HCT116 (cell line): ENCODE results near the gene SAMD14. TPM values are rescaled to one million over a fixed set of nuclear protein-coding genes. Genes with fewer than 3 reads are reported as not detected.

ENCODE experiments used
- ATAC-seq: fragments of 200-7000 bp; cut with Tn5 transposase; 2 replicates; pipeline ENCODE4 v1.9.1; 2020; ENCODE audit warnings: mild to moderate bottlenecking, moderate library complexity
- BruUV-seq: library from RNA; stranded (reverse); fragments of 400-500 nt; replicated peaks from 2 replicates; lab custom pipeline; 2021; lab: Mats Ljungman, UMichigan
- CTCF ChIA-PET: fragments of 300-600 bp; sonication (Branson Sonifier 250); formaldehyde crosslinking; loops from one replicate; lab custom pipeline; 2021; ENCODE audit warnings: antibody characterized with exemption; lab: Charles Lee
- POLR2A ChIA-PET: fragments of 300-600, 350-600 bp; sonication (Branson Sonifier 250); formaldehyde crosslinking; loops from one replicate; lab custom pipeline; 2021; ENCODE audit warnings: antibody characterized with exemption; lab: Charles Lee
- RAD21 ChIA-PET, 2 experiments: fragments of 300-600 bp; sonication (Branson Sonifier 250); formaldehyde crosslinking; loops; one replicate each; lab custom pipeline; 2023; ENCODE audit warnings: low total read pairs in 2 of 2; ENCODE audit not compliant: uncharacterized antibody in 2 of 2, unreplicated experiment in 2 of 2, low non-redundant PET in 1 of 2; lab: Charles Lee
- DNase-seq: peaks from one replicate; pipeline ENCODE4 v3.0.0-alpha.2; 2010; ENCODE audit warnings: low read depth, low spot score
- H2AFZ ChIP-seq: fragments of 200-600 bp; shearing (Covaris generic), sonication (generic); 2 replicates; pipeline ENCODE4 v1.6.1; 2017; ENCODE audit warnings: low read depth, mixed run types, mixed read lengths, antibody characterized with exemption, low read length; ENCODE audit not compliant: poor library complexity, severe bottlenecking
- H3K27ac ChIP-seq: 2 replicates; pipeline ENCODE4 v1.5.1; 2012; ENCODE audit warnings: low read depth, low read length
- H3K27me3 ChIP-seq: fragments of 200-600 bp; sonication (generic); 2 replicates; pipeline ENCODE4 v1.6.1; 2016; ENCODE audit warnings: mixed run types, low read length, mixed read lengths; ENCODE audit not compliant: insufficient read depth
- H3K36me3 ChIP-seq, 2 experiments: fragments of 200-500 bp in 1 of 2; fragments of 200-600 bp in 1 of 2; sonication (Bioruptor generic) in 1 of 2; sonication (generic) in 1 of 2; 2 replicates each; pipeline versions ENCODE4 v1.5.1 to v1.6.1; 2014 to 2016; ENCODE audit warnings: low read length in 2 of 2, inconsistent platforms in 1 of 2, mixed read lengths in 1 of 2, mixed run types in 1 of 2; ENCODE audit not compliant: insufficient read depth in 2 of 2, control insufficient read depth in 1 of 2
- H3K4me1 ChIP-seq, 2 experiments: fragments of 200-600 bp in 1 of 2; sonication (generic) in 1 of 2; 2 replicates each; pipeline versions ENCODE4 v1.5.1 to v1.6.1; 2012 to 2017; ENCODE audit warnings: low read length in 2 of 2, inconsistent platforms in 1 of 2, mild to moderate bottlenecking in 1 of 2, mixed read lengths in 1 of 2, mixed run types in 1 of 2, moderate library complexity in 1 of 2; ENCODE audit not compliant: insufficient read depth in 2 of 2, control insufficient read depth in 1 of 2
- H3K4me2 ChIP-seq: fragments of 200-600 bp; sonication (generic); 2 replicates; pipeline ENCODE4 v1.6.1; 2017; ENCODE audit warnings: mixed run types, low read length, mixed read lengths
- H3K4me3 ChIP-seq, 2 experiments: fragments of 200-600 bp in 1 of 2; sonication (generic) in 1 of 2; replicated peaks in 1 of 2; 2 replicates each; pipeline ENCODE4 v1.5.1; 2011 to 2016; ENCODE audit warnings: low read length in 2 of 2, control low read depth in 1 of 2, low read depth in 1 of 2, mild to moderate bottlenecking in 1 of 2, mixed read lengths in 1 of 2, mixed run types in 1 of 2
- H3K79me2 ChIP-seq: fragments of 200-600 bp; sonication (generic); 2 replicates; pipeline ENCODE4 v1.6.1; 2017; ENCODE audit warnings: mild to moderate bottlenecking, mixed run types, low read length, moderate library complexity, mixed read lengths; ENCODE audit not compliant: insufficient read depth
- H3K9ac ChIP-seq: fragments of 200-600 bp; sonication (generic); 2 replicates; pipeline ENCODE4 v1.6.1; 2016; ENCODE audit warnings: low read length, mixed read lengths
- H3K9me2 ChIP-seq: fragments of 200-600 bp; sonication (generic), shearing (Covaris generic); 2 replicates; pipeline ENCODE4 v1.6.1; 2017; ENCODE audit warnings: mixed run types, mild to moderate bottlenecking, moderate library complexity; ENCODE audit not compliant: insufficient read depth
- H3K9me3 ChIP-seq, 2 experiments: fragments of 200-500 bp in 1 of 2; fragments of 200-600 bp in 1 of 2; sonication (Bioruptor generic) in 1 of 2; sonication (generic) in 1 of 2; 2 replicates each; pipeline ENCODE4 v1.6.1; 2014 to 2017; ENCODE audit warnings: low read length in 2 of 2, mixed read lengths in 2 of 2, inconsistent platforms in 1 of 2, low read depth in 1 of 2, mild to moderate bottlenecking in 1 of 2, mixed run types in 1 of 2, moderate library complexity in 1 of 2; ENCODE audit not compliant: control insufficient read depth in 1 of 2, insufficient read depth in 1 of 2
- H4K20me1 ChIP-seq: fragments of 200-600 bp; sonication (generic), shearing (Covaris generic); 2 replicates; pipeline ENCODE4 v1.6.1; 2017; ENCODE audit warnings: mixed run types, mild to moderate bottlenecking, moderate library complexity; ENCODE audit not compliant: insufficient read depth
- ATF3 ChIP-seq: IDR thresholded peaks from 2 replicates; pipeline ENCODE4 v1.6.1; 2012
- CBX3 ChIP-seq: IDR thresholded peaks from 2 replicates; pipeline ENCODE4 v1.6.1; 2012; ENCODE audit warnings: low read depth
- FOSL1 ChIP-seq: IDR thresholded peaks from 2 replicates; pipeline ENCODE4 v1.6.1; 2012; ENCODE audit warnings: low read depth
- JUND ChIP-seq: IDR thresholded peaks from 2 replicates; pipeline ENCODE4 v1.6.1; 2012
- POLR2AphosphoS5 ChIP-seq: IDR thresholded peaks from 2 replicates; pipeline ENCODE4 v1.6.1; 2011; ENCODE audit warnings: mild to moderate bottlenecking, low read depth, low read length, moderate library complexity
- RAD21 ChIP-seq: IDR thresholded peaks from 2 replicates; pipeline ENCODE4 v1.6.1; 2012; ENCODE audit warnings: low read depth, mild to moderate bottlenecking
- REST ChIP-seq: IDR thresholded peaks from 2 replicates; pipeline ENCODE4 v1.6.1; 2012; ENCODE audit warnings: low read depth
- SIN3A ChIP-seq: IDR thresholded peaks from 2 replicates; pipeline ENCODE4 v1.6.1; 2012; ENCODE audit warnings: low read depth
- SP1 ChIP-seq: IDR thresholded peaks from 2 replicates; pipeline ENCODE4 v1.6.1; 2012; ENCODE audit warnings: low read depth
- TCF7L2 ChIP-seq: IDR thresholded peaks from 2 replicates; pipeline ENCODE4 v1.7.0; 2011; ENCODE audit warnings: borderline replicate concordance, inconsistent platforms; ENCODE audit not compliant: insufficient read depth, insufficient read length; ENCODE audit errors: extremely low read depth
- YY1 ChIP-seq: IDR thresholded peaks from 2 replicates; pipeline ENCODE4 v1.6.1; 2011; ENCODE audit warnings: low read length, low read depth, moderate library complexity, mild to moderate bottlenecking; ENCODE audit not compliant: insufficient replicate concordance; ENCODE audit errors: extremely low read depth
- ZNF274 ChIP-seq: fragments of 200-500 bp; sonication (Bioruptor generic); IDR thresholded peaks from 2 replicates; pipeline ENCODE4 v1.6.1; 2014; ENCODE audit warnings: mild to moderate bottlenecking, low read depth, low read length, inconsistent platforms
- intact Hi-C: fragments of 100-400 bp; cut with micrococcal nuclease; formaldehyde crosslinking; loops from 2 replicates; pipeline ENCODE4 v1.10.0; 2022
- total RNA-seq: library from RNA; stranded (reverse); gene quantifications from one replicate; pipeline ENCODE4 v1.2.1, GENCODE V29; 2021; ENCODE audit not compliant: unreplicated experiment
- TF ChIP-seq, protein P1 (sequence below): IDR thresholded peaks from 2 replicates; pipeline ENCODE4 v1.6.1; 2011; ENCODE audit warnings: mild to moderate bottlenecking, low read length, moderate library complexity; ENCODE audit not compliant: insufficient replicate concordance; ENCODE audit errors: extremely low read depth
- TF ChIP-seq, protein P2 (sequence below): IDR thresholded peaks from 2 replicates; pipeline ENCODE4 v1.6.1; 2012

Gene SAMD14
- total RNA-seq, 1 experiment from 2014 or later, result 1.5 TPM

DNA sequence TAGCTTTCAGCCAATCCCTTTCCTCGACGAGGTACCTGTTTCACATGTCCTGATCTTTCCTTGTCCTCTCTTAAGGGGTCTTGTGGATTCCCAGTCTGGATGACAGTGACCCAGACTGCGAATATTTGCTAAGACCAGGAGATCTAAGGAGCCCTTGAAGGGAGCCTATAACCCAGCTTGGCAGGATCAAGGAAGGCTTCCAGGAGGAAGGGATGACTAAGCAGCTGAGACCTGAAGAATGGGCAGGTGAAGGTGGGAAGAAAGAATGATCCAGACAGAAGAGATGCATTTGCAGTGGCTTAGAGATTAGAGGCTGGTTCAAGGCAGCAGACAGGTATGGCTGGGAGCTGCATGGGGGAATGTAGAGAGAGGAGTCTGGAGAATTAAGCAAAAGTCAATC is 36.7 kb downstream of the SAMD14 start:
- H3K9ac ChIP-seq, result no peak overlapping the region
- TF ChIP-seq POLR2AphosphoS5, result no peak
- TF ChIP-seq SIN3A, result no peak
- TF ChIP-seq RAD21, result no peak
- TF ChIP-seq ATF3, result no peak
- TF ChIP-seq JUND, result no peak
- TF ChIP-seq CBX3, result no peak
- TF ChIP-seq, protein P1, sequence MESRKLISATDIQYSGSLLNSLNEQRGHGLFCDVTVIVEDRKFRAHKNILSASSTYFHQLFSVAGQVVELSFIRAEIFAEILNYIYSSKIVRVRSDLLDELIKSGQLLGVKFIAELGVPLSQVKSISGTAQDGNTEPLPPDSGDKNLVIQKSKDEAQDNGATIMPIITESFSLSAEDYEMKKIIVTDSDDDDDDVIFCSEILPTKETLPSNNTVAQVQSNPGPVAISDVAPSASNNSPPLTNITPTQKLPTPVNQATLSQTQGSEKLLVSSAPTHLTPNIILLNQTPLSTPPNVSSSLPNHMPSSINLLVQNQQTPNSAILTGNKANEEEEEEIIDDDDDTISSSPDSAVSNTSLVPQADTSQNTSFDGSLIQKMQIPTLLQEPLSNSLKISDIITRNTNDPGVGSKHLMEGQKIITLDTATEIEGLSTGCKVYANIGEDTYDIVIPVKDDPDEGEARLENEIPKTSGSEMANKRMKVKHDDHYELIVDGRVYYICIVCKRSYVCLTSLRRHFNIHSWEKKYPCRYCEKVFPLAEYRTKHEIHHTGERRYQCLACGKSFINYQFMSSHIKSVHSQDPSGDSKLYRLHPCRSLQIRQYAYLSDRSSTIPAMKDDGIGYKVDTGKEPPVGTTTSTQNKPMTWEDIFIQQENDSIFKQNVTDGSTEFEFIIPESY, result no peak
- no peak for TF ChIP-seq FOSL1
- no peak for TF ChIP-seq ZNF274
- TF ChIP-seq, protein P2, sequence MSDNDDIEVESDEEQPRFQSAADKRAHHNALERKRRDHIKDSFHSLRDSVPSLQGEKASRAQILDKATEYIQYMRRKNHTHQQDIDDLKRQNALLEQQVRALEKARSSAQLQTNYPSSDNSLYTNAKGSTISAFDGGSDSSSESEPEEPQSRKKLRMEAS, result no peak
- no peak for TF ChIP-seq REST
- TF ChIP-seq SP1, result no peak
- TF ChIP-seq YY1, result no peak
- TF ChIP-seq TCF7L2, result no peak
- BruUV-seq, result no TSS peak
- H3K4me3 ChIP-seq, result no peak overlapping the region
- DNase-seq (no peak), ATAC-seq (no peak)
- intact Hi-C loops, result no loop called here
- H3K4me2 ChIP-seq, result no peak overlapping the region
- no peaks in the 10 kb centered on the region for H4K20me1 ChIP-seq
- 0 out of 2 replicates have a peak, but pooled peaks cover 6% of the 10 kb centered on the region for H3K79me2 ChIP-seq
- peaks cover 17 to 20% of the 10 kb centered on the region in 2 experiments; a peak in 3 of 4 replicates for H3K36me3 ChIP-seq
- no peaks in the 10 kb centered on the region for H3K9me3 ChIP-seq
- CTCF ChIA-PET, result interaction anchor here (1.4 to 4.6 kb wide), 17 partner anchors 9 to 204 kb away, joined by 4 to 55 read pairs (median 12); partner anchors contain the start of genes ITGA3 and SGCA
- H2AFZ ChIP-seq, result no peak overlapping the region
- H3K4me1 ChIP-seq, result peaks cover 12 to 35% of the 10 kb centered on the region in 2 experiments
- RAD21 ChIA-PET, result interaction anchor here in 1 of 2 experiments (1.3 kb wide), 2 partner anchors 14 to 66 kb away, joined by 3 to 4 read pairs; no protein-coding TSS in a partner anchor
- no peak overlapping the region for H3K27ac ChIP-seq
- H3K27me3 ChIP-seq, result no peaks in the 10 kb centered on the region
- no peaks in the 10 kb centered on the region for H3K9me2 ChIP-seq
- POLR2A ChIA-PET, result interaction anchor here (0.7 to 3.5 kb wide), 5 partner anchors 12 to 329 kb away, joined by 3 to 18 read pairs (median 5); partner anchors contain the start of genes FAM117A and ITGA3
